Neural cell (in vitro differentiated cells): ENCODE measurements around the gene NCF4.

Source experiments
- CTCF ChIP-seq: fragments of 450-650 bp; IDR thresholded peaks from 2 replicates; pipeline ENCODE4 v1.5.1; 2014; ENCODE audit warnings: antibody characterized with exemption, mild to moderate bottlenecking, moderate library complexity; ENCODE audit not compliant: poor library complexity, severe bottlenecking
- EP300 ChIP-seq: fragments of 450-650 bp; conservative IDR thresholded peaks from 2 replicates; pipeline ENCODE4 v1.6.1; 2014; ENCODE audit warnings: antibody characterized with exemption, mild to moderate bottlenecking, moderate library complexity; ENCODE audit not compliant: poor library complexity, severe bottlenecking
- EZH2 ChIP-seq: fragments of 200-600, 300-800 bp; shearing (Covaris generic), sonication (generic); IDR thresholded peaks from 2 replicates; pipeline ENCODE4 v1.6.1; 2014; ENCODE audit warnings: antibody characterized with exemption, low read length, borderline replicate concordance, mild to moderate bottlenecking; ENCODE audit not compliant: insufficient read depth, poor library complexity, severe bottlenecking
- POLR2AphosphoS5 ChIP-seq: IDR thresholded peaks from 2 replicates; pipeline ENCODE4 v1.6.1; 2012
- RAD21 ChIP-seq: fragments of 450-650 bp; conservative IDR thresholded peaks from 2 replicates; pipeline ENCODE4 v1.6.1; 2014; ENCODE audit warnings: antibody characterized with exemption, mild to moderate bottlenecking, moderate library complexity
- REST ChIP-seq: IDR thresholded peaks from 2 replicates; pipeline ENCODE4 v1.6.1; 2012; ENCODE audit warnings: borderline replicate concordance
- SMC3 ChIP-seq: fragments of 450-650 bp; conservative IDR thresholded peaks from 2 replicates; pipeline ENCODE4 v1.6.1; 2014; ENCODE audit warnings: antibody characterized with exemption, mild to moderate bottlenecking, moderate library complexity; ENCODE audit not compliant: poor library complexity
- TAF1 ChIP-seq: IDR thresholded peaks from 2 replicates; pipeline ENCODE4 v1.6.1; 2012; ENCODE audit warnings: low read depth

- TF ChIP-seq EZH2 (no peak), CTCF (no peak), EP300 (no peak), POLR2AphosphoS5 (no peak), REST (no peak), TAF1 (no peak), SMC3 (no peak), RAD21 (no peak)
Observed at GRCh38 chr22:36874736-36875135, 13.9 kb downstream of the NCF4 start.
